Measurements from ENCODE around the gene BCAN. TPM values are rescaled to one million over a fixed set of nuclear protein-coding genes. Genes with fewer than 3 reads are reported as not detected.

The BCAN gene
- polyA plus RNA-seq, 1 donor (not counting 4 experiments of a cell fraction or from before 2014, with no cell fraction given) = not detected

DNA sequence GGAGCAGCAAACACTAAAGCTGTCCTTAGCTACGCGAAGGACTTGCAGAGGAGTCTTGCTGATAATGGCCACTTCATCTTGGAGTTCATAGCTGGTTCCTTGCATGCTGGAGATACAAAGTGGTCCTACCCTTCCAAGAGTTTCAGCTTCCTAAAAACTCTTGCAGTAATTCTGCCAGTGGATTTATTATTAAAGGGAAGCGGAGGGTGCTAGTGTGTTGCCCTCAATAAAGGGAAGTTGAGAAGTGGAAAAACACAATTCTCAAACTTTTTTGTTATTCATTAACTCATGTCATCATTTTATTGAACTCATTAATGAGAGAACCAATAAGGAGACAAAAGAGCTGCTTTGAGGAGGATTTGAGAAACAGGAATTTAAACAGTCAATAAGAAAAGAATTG lies 29.3 kb upstream of the BCAN start:
- dilution Hi-C loops (cut with MboI; ENCODE audit: extremely low pct_ligation_motif_present, low sequenced_read_pairs) = no loop called here
- Histone ChIP-seq H3K4me1 (ENCODE audit: control insufficient read depth, extremely low read depth, insufficient read depth, low read length) (no peaks in the 10 kb centered on the region), H4K20me1 (ENCODE audit: control insufficient read depth, extremely low read depth, insufficient read depth, low read length) (peaks cover 2% of the 10 kb centered on the region), H3K36me3 (ENCODE audit: control insufficient read depth in 2 of 2, extremely low read depth in 1 of 2, insufficient read depth in 2 of 2, low read length in 2 of 2) (no peaks in the 10 kb centered on the region), H3K9ac (ENCODE audit: control insufficient read depth, extremely low read depth, insufficient read depth, low read length) (no peak overlapping the region), H3K27ac (ENCODE audit: control insufficient read depth, insufficient read depth, low read length) (no peak overlapping the region), H3K4me3 (ENCODE audit: control insufficient read depth in 2 of 3, extremely low read depth in 1 of 3, insufficient read depth in 2 of 3, low read depth in 1 of 3, low read length in 3 of 3) (no peak overlapping the region), H3K9me1 (ENCODE audit: control insufficient read depth, extremely low read depth, insufficient read depth, low read length) (no peaks in the 10 kb centered on the region), H3K27me3 (ENCODE audit: control insufficient read depth, extremely low read depth, insufficient read depth, low read length) (peaks cover 8% of the 10 kb centered on the region), H3K4me2 (ENCODE audit: control insufficient read depth, extremely low read depth, insufficient read depth, low read depth, low read length) (no peak overlapping the region), H3K79me2 (ENCODE audit: control insufficient read depth, insufficient read depth, low read length) (no peaks in the 10 kb centered on the region), H2AFZ (ENCODE audit: control insufficient read depth, low read length) (no peak overlapping the region), H3K9me3 (ENCODE audit: control insufficient read depth, low read depth, low read length) (no peaks in the 10 kb centered on the region)
- FAIRE-seq = no peak
- TF ChIP-seq EZH2 (IDR thresholded peaks at IDR 0.05; ENCODE audit: low read length) = no peak
- TF ChIP-seq, protein P1, sequence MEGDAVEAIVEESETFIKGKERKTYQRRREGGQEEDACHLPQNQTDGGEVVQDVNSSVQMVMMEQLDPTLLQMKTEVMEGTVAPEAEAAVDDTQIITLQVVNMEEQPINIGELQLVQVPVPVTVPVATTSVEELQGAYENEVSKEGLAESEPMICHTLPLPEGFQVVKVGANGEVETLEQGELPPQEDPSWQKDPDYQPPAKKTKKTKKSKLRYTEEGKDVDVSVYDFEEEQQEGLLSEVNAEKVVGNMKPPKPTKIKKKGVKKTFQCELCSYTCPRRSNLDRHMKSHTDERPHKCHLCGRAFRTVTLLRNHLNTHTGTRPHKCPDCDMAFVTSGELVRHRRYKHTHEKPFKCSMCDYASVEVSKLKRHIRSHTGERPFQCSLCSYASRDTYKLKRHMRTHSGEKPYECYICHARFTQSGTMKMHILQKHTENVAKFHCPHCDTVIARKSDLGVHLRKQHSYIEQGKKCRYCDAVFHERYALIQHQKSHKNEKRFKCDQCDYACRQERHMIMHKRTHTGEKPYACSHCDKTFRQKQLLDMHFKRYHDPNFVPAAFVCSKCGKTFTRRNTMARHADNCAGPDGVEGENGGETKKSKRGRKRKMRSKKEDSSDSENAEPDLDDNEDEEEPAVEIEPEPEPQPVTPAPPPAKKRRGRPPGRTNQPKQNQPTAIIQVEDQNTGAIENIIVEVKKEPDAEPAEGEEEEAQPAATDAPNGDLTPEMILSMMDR (optimal IDR thresholded peaks at IDR 0.05 in 1 of 3, IDR thresholded peaks at IDR 0.05 in 1 of 3, conservative IDR thresholded peaks at IDR 0.05 in 1 of 3; ENCODE audit: extremely low read depth in 1 of 3, insufficient read depth in 2 of 3, low read length in 3 of 3) = no peak
- DNase-seq (ENCODE audit: low read depth, low spot score) = no peak

DNA sequence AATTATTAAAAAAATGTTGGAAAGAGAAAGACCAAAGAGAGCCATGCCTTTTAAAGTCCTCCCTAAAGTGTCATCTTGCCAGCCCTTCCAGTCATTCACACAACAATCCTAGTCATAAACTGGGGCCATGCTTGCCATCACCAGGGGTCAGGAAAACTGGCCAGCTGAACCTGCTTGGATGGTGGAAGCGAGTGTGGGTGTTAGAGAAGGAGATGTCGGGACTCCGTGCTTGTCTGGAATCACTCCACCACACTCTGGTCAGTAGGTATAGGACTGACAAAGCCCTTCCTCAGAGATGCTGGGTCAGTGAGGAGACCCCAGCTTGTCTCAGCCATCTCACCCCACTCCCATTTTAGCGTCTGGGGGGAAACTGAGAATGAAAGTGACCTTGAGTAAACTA lies 26.0 kb upstream of the BCAN start:
- Histone ChIP-seq H3K9ac (ENCODE audit: control insufficient read depth, extremely low read depth, insufficient read depth, low read length) (no peak overlapping the region), H4K20me1 (ENCODE audit: control insufficient read depth, extremely low read depth, insufficient read depth, low read length) (no peaks in the 10 kb centered on the region), H3K4me3 (ENCODE audit: control insufficient read depth in 2 of 3, extremely low read depth in 1 of 3, insufficient read depth in 2 of 3, low read depth in 1 of 3, low read length in 3 of 3) (no peak overlapping the region), H3K27ac (ENCODE audit: control insufficient read depth, insufficient read depth, low read length) (no peak overlapping the region), H3K36me3 (ENCODE audit: control insufficient read depth in 2 of 2, extremely low read depth in 1 of 2, insufficient read depth in 2 of 2, low read length in 2 of 2) (no peaks in the 10 kb centered on the region), H3K9me3 (ENCODE audit: control insufficient read depth, low read depth, low read length) (no peaks in the 10 kb centered on the region), H3K79me2 (ENCODE audit: control insufficient read depth, insufficient read depth, low read length) (no peaks in the 10 kb centered on the region), H2AFZ (ENCODE audit: control insufficient read depth, low read length) (no peak overlapping the region), H3K4me2 (ENCODE audit: control insufficient read depth, extremely low read depth, insufficient read depth, low read depth, low read length) (no peak overlapping the region), H3K4me1 (ENCODE audit: control insufficient read depth, extremely low read depth, insufficient read depth, low read length) (no peaks in the 10 kb centered on the region), H3K9me1 (ENCODE audit: control insufficient read depth, extremely low read depth, insufficient read depth, low read length) (no peaks in the 10 kb centered on the region), H3K27me3 (ENCODE audit: control insufficient read depth, extremely low read depth, insufficient read depth, low read length) (peaks cover 21% of the 10 kb centered on the region)
- no peak for FAIRE-seq
- dilution Hi-C loops (cut with MboI; ENCODE audit: extremely low pct_ligation_motif_present, low sequenced_read_pairs) = no loop called here
- no peak for DNase-seq (ENCODE audit: low read depth, low spot score)
- TF ChIP-seq, protein P1 (optimal IDR thresholded peaks at IDR 0.05 in 1 of 3, IDR thresholded peaks at IDR 0.05 in 1 of 3, conservative IDR thresholded peaks at IDR 0.05 in 1 of 3; ENCODE audit: extremely low read depth in 1 of 3, insufficient read depth in 2 of 3, low read length in 3 of 3) = no peak
- TF ChIP-seq EZH2 (IDR thresholded peaks at IDR 0.05; ENCODE audit: low read length) = no peak

All from keratinocyte (primary cell).